ENCODE measurements around the gene OR1N2.

OR1N2 gene

GRCh38 chr9:122552812-122553211 is at the start of gene OR1N2:
OR1N2 (plus strand) TSS chr9:122553112; CDS start chr9:122553212, 100 bp downstream.
- no peak for TF ChIP-seq CTCF (conservative IDR thresholded peaks at IDR 0.05; ENCODE audit: low read depth, low read length)
- H3K4me3 ChIP-seq (ENCODE audit: low read length): no peak within 1 kb of the TSS
- DNase-seq (ENCODE audit: low read depth): no peak

GRCh38 chr9:122506964-122507363 is 45.9 kb upstream of the OR1N2 start:
- TF ChIP-seq CTCF (conservative IDR thresholded peaks at IDR 0.05; ENCODE audit: low read depth, low read length): no peak
- no peak for DNase-seq (ENCODE audit: low read depth)
- H3K4me3 ChIP-seq (ENCODE audit: low read length): no peak overlapping the region

- no peak for DNase-seq (ENCODE audit: low read depth)
- no peak within 1 kb of the TSS for H3K4me3 ChIP-seq (ENCODE audit: low read length)
- no peak for TF ChIP-seq CTCF (conservative IDR thresholded peaks at IDR 0.05; ENCODE audit: low read depth, low read length)
These were observed 42.4 kb upstream of the OR1N2 start, which contains the start of gene OR1J2 for GRCh38 chr9:122510502-122510901. OR1J2 (plus strand) TSS chr9:122510802; CDS start chr9:122510802, 0 bp downstream.

GRCh38 chr9:122518226-122518625 is 34.7 kb upstream of the OR1N2 start:
- no peak for TF ChIP-seq CTCF (conservative IDR thresholded peaks at IDR 0.05; ENCODE audit: low read depth, low read length)
- no peak overlapping the region for H3K4me3 ChIP-seq (ENCODE audit: low read length)
- DNase-seq (ENCODE audit: low read depth): no peak

- no peak for DNase-seq (ENCODE audit: low read depth)
- TF ChIP-seq CTCF (conservative IDR thresholded peaks at IDR 0.05; ENCODE audit: low read depth, low read length): no peak
- no peak within 1 kb of the TSS for H3K4me3 ChIP-seq (ENCODE audit: low read length)
These were observed 34.1 kb upstream of the OR1N2 start, which contains the start of gene OR1J4 for GRCh38 chr9:122518841-122519240. OR1J4 (plus strand) TSS chr9:122519141; CDS start chr9:122519141, 0 bp downstream.

- no peak for TF ChIP-seq CTCF (conservative IDR thresholded peaks at IDR 0.05; ENCODE audit: low read depth, low read length)
- no peak for DNase-seq (ENCODE audit: low read depth)
- no peak overlapping the region for H3K4me3 ChIP-seq (ENCODE audit: low read length)
These were observed 33.5 kb upstream of the OR1N2 start for GRCh38 chr9:122519376-122519775.

GRCh38 chr9:122526602-122527001 is 26.3 kb upstream of the OR1N2 start:
- H3K4me3 ChIP-seq (ENCODE audit: low read length): no peak overlapping the region
- no peak for DNase-seq (ENCODE audit: low read depth)
- no peak for TF ChIP-seq CTCF (conservative IDR thresholded peaks at IDR 0.05; ENCODE audit: low read depth, low read length)

Data from retinal pigment epithelial cell (primary cell).